Osteoblast (primary cell): ENCODE measurements around the gene PRDM5. TPM values are rescaled to one million over a fixed set of nuclear protein-coding genes. Genes with fewer than 3 reads are reported as not detected.
"Not testable (repeated sequence)": the region's sequence is repeated elsewhere in the genome, so short reads cannot be mapped to it uniquely, and the experiment has no call there.

Experiments used
- DNase-seq: peaks from one replicate; pipeline ENCODE4 v3.0.0; 2011; ENCODE audit warnings: low spot score, mixed read lengths; ENCODE audit not compliant: insufficient read length; ENCODE audit errors: missing footprints
- H2AFZ ChIP-seq: 2 replicates; pipeline ENCODE4 v1.6.0; 2011; ENCODE audit warnings: mild to moderate bottlenecking, low read length
- H3K27ac ChIP-seq: 2 replicates; pipeline ENCODE4 v1.5.1; 2011; ENCODE audit warnings: mild to moderate bottlenecking, low read depth, low read length, moderate library complexity
- H3K27me3 ChIP-seq: 2 replicates; pipeline ENCODE4 v1.6.0; 2012; ENCODE audit warnings: mild to moderate bottlenecking, control low read depth, inconsistent platforms, low read length, moderate library complexity; ENCODE audit not compliant: insufficient read depth
- H3K36me3 ChIP-seq: 2 replicates; pipeline ENCODE4 v1.5.1; 2011; ENCODE audit warnings: mild to moderate bottlenecking, low read length, control low read depth, moderate library complexity; ENCODE audit not compliant: insufficient read depth
- H3K4me1 ChIP-seq: 2 replicates; pipeline ENCODE4 v1.5.1; 2011; ENCODE audit warnings: mild to moderate bottlenecking, low read length, control low read depth, moderate library complexity; ENCODE audit not compliant: insufficient read depth
- H3K4me2 ChIP-seq: 2 replicates; pipeline ENCODE4 v1.6.0; 2011; ENCODE audit warnings: mild to moderate bottlenecking, low read length; ENCODE audit not compliant: insufficient read depth
- H3K4me3 ChIP-seq: fragments of 200-600 bp; sonication (generic); 3 replicates; pipeline ENCODE4 v1.5.1; 2012; ENCODE audit warnings: mild to moderate bottlenecking, low read length, inconsistent platforms; ENCODE audit not compliant: insufficient read depth
- H3K79me2 ChIP-seq: 2 replicates; pipeline ENCODE4 v1.6.0; 2012; ENCODE audit warnings: mild to moderate bottlenecking, low read length, control low read depth, inconsistent platforms; ENCODE audit not compliant: insufficient read depth
- H3K9me3 ChIP-seq: 2 replicates; pipeline ENCODE4 v1.5.1; 2011; ENCODE audit warnings: low read depth, low read length, control low read depth
- H4K20me1 ChIP-seq: 2 replicates; pipeline ENCODE4 v1.6.0; 2012; ENCODE audit warnings: mild to moderate bottlenecking, low read length, control low read depth; ENCODE audit not compliant: insufficient read depth
- small RNA-seq: library from RNA; depleted of rRNA; stranded (forward); fragments of <200 nt; gene quantifications from one replicate; pipeline ENCODE3, GENCODE V24; 2012
- total RNA-seq: library from RNA; depleted of rRNA; stranded (reverse); fragments of >200 nt; gene quantifications from 2 replicates; pipeline ENCODE4 v1.2.3, GENCODE V29; 2012
- TF ChIP-seq, protein P1 (sequence below): IDR thresholded peaks from 2 replicates; pipeline ENCODE4 v1.5.1; 2011; ENCODE audit warnings: mild to moderate bottlenecking, low read depth, low read length, moderate library complexity; ENCODE audit errors: extremely low read depth

PRDM5 gene
- total RNA-seq, 1 donor, result 39.4 TPM

DNA sequence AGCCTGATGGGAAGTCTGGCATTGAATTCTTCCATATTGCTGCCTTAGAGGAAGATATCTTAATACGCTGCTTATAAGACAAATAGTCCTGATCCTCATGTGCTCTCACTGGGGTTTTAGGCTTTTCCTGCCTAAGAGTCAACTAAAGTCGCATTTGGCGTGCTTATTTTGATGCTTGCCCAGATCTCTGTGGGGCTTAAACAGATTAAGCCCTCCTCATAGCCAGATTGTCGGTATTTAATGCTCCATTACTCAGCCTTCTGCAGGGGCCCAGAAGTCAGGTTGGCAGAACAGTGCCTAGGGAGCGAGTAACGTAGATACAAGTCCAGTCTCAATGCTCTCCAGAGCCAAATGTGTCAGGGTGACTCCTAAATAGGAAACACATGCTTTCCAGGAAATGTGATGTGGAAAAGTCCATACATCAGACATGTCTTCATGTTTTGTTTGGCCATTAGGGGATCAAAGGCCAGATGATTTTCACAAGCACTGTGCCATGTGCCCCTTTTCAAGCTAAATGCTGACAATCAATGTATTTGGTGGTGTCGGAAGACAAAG, 262.8 kb downstream of the PRDM5 start:
- H3K27me3 ChIP-seq, result no peaks in the 10 kb centered on the region
- DNase-seq, result no peak
- no peak overlapping the region for H3K27ac ChIP-seq
- H4K20me1 ChIP-seq, result no peaks in the 10 kb centered on the region
- H3K36me3 ChIP-seq, result no peaks in the 10 kb centered on the region
- no peaks in the 10 kb centered on the region for H3K4me1 ChIP-seq
- no peak overlapping the region for H3K4me3 ChIP-seq
- no peaks in the 10 kb centered on the region for H3K9me3 ChIP-seq
- no peak overlapping the region for H2AFZ ChIP-seq
- no peak overlapping the region for H3K4me2 ChIP-seq
- TF ChIP-seq, protein P1, sequence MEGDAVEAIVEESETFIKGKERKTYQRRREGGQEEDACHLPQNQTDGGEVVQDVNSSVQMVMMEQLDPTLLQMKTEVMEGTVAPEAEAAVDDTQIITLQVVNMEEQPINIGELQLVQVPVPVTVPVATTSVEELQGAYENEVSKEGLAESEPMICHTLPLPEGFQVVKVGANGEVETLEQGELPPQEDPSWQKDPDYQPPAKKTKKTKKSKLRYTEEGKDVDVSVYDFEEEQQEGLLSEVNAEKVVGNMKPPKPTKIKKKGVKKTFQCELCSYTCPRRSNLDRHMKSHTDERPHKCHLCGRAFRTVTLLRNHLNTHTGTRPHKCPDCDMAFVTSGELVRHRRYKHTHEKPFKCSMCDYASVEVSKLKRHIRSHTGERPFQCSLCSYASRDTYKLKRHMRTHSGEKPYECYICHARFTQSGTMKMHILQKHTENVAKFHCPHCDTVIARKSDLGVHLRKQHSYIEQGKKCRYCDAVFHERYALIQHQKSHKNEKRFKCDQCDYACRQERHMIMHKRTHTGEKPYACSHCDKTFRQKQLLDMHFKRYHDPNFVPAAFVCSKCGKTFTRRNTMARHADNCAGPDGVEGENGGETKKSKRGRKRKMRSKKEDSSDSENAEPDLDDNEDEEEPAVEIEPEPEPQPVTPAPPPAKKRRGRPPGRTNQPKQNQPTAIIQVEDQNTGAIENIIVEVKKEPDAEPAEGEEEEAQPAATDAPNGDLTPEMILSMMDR, result no peak
- H3K79me2 ChIP-seq, result no peaks in the 10 kb centered on the region

DNA sequence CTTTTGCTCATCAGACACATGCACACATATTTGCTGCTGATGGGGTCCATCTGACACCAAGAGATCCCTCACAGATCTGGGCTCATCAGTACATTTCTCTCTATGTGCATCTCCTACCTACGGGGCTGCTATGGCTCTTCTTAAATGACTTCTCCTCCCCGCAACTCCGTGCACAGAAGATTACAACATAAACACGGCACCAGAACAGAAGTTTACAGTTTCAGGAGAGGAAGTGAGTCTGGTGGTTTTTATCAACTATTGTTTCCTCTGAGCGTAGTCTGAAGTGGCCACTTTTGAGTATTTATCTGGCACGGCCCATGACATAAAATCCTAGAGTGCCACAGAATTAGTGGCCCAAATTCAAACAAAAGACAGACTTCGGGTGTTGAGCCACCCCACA, 263.8 kb downstream of the PRDM5 start:
- DNase-seq, result no peak
- no peak overlapping the region for H3K4me2 ChIP-seq
- H2AFZ ChIP-seq, result no peak overlapping the region
- H3K4me1 ChIP-seq, result no peaks in the 10 kb centered on the region
- TF ChIP-seq, protein P1, result no peak
- H3K27ac ChIP-seq, result no peak overlapping the region
- no peaks in the 10 kb centered on the region for H3K79me2 ChIP-seq
- H3K9me3 ChIP-seq, result no peaks in the 10 kb centered on the region
- H3K27me3 ChIP-seq, result no peaks in the 10 kb centered on the region
- no peaks in the 10 kb centered on the region for H3K36me3 ChIP-seq
- no peaks in the 10 kb centered on the region for H4K20me1 ChIP-seq
- H3K4me3 ChIP-seq, result no peak overlapping the region

DNA sequence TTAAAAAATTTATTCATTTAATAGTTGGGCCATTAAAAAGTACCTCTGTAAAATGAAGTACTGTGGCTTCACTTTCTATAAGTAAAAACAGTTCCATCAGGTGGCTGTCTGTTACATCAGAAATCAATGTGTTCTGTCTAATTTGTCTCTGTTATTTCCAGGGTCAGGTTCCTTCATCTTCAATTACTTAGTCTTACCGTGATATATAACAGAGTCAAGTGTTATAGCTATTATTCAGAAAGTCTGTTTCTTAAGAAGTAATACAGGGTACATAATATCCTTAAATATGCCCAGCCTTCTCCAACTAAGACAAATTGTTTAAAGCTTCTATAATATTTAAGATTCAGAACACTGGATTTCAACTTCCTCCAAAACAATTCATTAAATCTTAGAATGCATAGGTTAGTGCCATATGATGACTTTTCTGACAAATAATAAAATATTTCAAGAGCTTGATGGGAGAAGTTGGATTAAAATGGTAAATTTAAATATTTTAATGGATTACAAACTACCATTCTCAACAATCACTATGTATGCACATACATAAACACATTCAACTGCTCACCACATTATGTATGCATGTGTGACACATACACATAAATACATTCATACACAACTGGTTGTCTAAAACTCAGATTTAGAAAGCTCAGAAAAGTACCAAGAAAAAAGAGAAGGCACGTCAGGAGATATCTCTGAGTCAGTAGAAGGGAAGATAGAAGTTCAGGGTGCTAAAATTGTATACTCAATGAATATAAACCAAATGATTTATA, 268.5 kb downstream of the PRDM5 start:
- H2AFZ ChIP-seq, result no peak overlapping the region
- no peaks in the 10 kb centered on the region for H3K9me3 ChIP-seq
- no peaks in the 10 kb centered on the region for H4K20me1 ChIP-seq
- H3K4me2 ChIP-seq, result no peak overlapping the region
- H3K4me3 ChIP-seq, result no peak overlapping the region
- TF ChIP-seq, protein P1, result no peak
- DNase-seq, result no peak
- no peak overlapping the region for H3K27ac ChIP-seq
- no peaks in the 10 kb centered on the region for H3K4me1 ChIP-seq
- H3K36me3 ChIP-seq, result no peaks in the 10 kb centered on the region
- no peaks in the 10 kb centered on the region for H3K27me3 ChIP-seq
- no peaks in the 10 kb centered on the region for H3K79me2 ChIP-seq

DNA sequence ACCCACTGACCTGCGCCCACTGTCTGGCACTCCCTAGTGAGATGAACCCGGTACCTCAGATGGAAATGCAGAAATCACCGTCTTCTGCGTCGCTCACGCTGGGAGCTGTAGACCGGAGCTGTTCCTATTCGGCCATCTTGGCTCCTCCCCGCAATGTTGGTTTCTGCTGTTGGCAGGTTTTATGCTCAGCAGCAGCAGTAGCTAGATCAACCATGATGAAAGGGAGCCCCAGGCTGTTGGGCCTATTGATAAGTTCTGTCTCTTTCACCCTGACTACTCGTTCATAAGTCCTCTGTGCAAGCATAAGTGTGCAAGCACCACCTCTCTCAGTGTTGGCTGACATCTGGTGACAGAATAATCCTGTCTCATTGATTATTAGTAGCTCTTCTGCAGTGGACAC, 274.2 kb downstream of the PRDM5 start:
- H3K4me1 ChIP-seq, H3K27me3 ChIP-seq, H4K20me1 ChIP-seq, H3K4me2 ChIP-seq, H3K36me3 ChIP-seq, H3K4me3 ChIP-seq, H3K79me2 ChIP-seq, H3K9me3 ChIP-seq, H2AFZ ChIP-seq, H3K27ac ChIP-seq: not testable (repeated sequence)
- DNase-seq, result peak; percentile 26

Small RNA genes within 50 kb of the gene (small RNA-seq; reads per million reads assigned to genes)
- not detected for gene RNU6-550P

Other genes with a start within 250 kb of the PRDM5 start
- 9.8 and 11.5 TPM in 2 replicates for gene NDNF, start 149.8 kb upstream of the PRDM5 start, total RNA-seq
- gene TNIP3, start 241.6 kb upstream of the PRDM5 start, total RNA-seq, result 0.59 and 0.72 TPM in 2 replicates